Activated CD8-positive, alpha-beta memory T cell treated with anti-CD3 and anti-CD28 coated beads for 1 hour (primary cell): ENCODE data around the gene DISP3.

Source experiments
- DNase-seq, 2 donors: peaks; one replicate each; pipeline ENCODE4 v3.0.0-alpha.2; 2020; ENCODE audit warnings: low read depth in 1 of 2; ENCODE audit errors: extremely low read depth in 1 of 2

Gene DISP3

DNA sequence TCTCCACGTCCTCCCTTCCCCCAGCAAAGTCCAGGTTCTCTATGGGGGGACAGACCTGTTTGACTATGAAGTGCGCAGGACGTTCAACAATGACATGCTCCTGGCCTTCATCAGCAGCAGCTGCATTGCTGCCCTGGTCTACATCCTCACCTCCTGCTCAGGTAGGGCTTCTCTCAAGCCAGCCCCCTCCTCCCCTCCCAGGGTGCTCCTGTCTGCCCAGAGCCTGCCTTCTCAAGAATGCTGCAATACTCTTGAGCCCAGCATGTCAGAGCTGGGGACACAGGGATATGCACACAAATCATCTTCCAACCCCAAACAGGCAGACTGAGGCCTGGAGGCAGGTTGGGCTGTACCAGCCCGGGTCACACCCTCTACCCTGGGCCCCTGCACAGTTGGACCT is 35.4 kb downstream of the DISP3 start:
- no peak for DNase-seq

- no peak for DNase-seq
Measured at GRCh38 chr1:11515368-11516300, 36.7 kb downstream of the DISP3 start.

GRCh38 chr1:11516961-11517635 is 38.1 kb downstream of the DISP3 start:
- no peak for DNase-seq

DNA sequence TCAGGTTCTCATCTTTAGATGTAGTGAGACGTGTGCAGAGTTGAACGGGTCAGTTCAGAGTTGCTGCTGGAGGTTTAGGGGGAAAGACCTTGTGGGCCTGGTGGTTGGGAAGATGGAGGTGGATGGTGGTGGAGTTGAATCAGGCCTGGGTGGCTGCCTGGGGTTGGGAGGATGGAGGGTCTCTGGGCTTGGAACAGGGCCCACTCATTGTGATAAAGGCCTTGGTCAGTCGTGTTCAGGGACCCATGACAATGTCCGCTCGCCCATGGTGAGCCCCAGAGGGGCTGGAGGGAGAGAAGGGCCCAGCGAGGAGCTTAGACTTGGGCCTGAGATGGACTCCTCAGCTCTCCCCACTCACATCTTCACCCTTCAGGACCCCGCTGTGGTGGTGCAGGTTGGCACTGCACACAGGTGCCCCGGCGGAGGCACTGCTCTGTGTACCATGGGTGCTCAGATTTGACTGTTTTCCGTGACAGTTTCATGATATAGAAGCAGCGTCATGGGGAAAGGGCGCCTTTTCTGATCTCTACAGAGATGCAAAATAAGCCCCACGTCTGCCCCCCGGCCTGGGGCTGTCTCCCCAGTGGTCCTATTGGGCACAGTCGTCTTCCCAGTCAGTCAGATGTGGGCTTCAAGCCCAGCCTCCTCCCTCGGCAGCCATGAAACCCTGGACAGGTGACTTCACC is 39.2 kb downstream of the DISP3 start:
- no peak for DNase-seq

GRCh38 chr1:11518791-11519628 is 40.1 kb downstream of the DISP3 start:
- no peak for DNase-seq

GRCh38 chr1:11519629-11520031 is 40.7 kb downstream of the DISP3 start:
- DNase-seq = no peak

- DNase-seq = no peak
Measured at GRCh38 chr1:11520531-11521233, 41.7 kb downstream of the DISP3 start.

GRCh38 chr1:11521582-11522399 is 42.8 kb downstream of the DISP3 start:
- no peak for DNase-seq

DNA sequence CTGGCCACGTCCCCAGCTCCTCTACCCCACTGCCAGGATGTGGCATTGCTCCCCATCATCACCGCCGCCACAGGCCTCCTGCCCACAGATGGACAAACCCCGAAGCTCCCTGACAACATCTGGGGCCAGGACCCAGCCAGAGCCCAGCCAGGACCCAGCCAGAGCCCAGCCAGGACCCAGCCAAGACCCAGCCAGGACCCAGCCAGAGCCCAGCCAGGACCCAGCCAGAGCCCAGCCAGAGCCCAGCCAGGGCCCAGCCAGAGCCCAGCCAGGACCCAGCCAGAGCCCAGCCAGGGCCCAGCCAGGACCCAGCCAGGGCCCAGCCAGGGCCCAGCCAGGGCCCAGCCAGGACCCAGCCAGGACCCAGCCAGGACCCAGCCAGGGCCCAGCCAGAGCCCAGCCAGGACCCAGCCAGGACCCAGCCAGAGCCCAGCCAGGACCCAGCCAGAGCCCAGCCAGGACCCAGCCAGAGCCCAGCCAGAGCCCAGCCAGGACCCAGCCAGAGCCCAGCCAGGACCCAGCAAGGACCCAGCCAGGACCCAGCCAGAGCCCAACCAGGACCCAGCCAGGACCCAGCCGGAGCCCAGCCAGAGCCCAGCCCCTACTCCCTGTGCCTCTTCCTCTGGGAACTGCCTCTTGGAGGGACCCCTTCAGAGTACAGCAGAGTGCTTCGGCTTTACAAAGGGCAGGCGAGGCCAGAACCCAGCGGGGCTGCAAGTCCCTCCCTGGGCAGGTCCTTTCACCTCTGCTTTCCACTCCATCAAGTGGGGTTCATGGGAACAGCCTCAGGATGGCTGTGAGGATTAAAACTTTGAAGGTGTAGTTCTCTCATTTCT is 43.7 kb downstream of the DISP3 start:
- no peak for DNase-seq

DNA sequence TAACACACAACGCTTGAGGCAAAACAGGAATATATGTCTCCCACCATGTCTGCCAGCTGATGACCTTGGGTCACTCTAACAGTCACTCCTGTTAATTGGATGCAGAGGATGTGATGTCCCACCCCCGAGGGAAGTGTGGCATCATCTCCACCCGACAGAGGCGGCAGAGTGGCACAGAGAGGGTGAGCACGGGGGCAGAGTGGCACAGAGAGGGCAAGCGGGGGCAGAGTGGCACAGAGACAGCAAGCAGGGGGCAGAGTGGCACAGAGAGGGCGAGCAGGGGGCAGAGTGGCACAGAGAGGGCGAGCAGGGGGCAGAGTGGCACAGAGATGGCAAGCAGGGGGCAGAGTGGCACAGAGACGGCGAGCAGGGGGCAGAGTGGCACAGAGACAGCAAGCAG is 44.3 kb downstream of the DISP3 start:
- DNase-seq = no peak

DNA sequence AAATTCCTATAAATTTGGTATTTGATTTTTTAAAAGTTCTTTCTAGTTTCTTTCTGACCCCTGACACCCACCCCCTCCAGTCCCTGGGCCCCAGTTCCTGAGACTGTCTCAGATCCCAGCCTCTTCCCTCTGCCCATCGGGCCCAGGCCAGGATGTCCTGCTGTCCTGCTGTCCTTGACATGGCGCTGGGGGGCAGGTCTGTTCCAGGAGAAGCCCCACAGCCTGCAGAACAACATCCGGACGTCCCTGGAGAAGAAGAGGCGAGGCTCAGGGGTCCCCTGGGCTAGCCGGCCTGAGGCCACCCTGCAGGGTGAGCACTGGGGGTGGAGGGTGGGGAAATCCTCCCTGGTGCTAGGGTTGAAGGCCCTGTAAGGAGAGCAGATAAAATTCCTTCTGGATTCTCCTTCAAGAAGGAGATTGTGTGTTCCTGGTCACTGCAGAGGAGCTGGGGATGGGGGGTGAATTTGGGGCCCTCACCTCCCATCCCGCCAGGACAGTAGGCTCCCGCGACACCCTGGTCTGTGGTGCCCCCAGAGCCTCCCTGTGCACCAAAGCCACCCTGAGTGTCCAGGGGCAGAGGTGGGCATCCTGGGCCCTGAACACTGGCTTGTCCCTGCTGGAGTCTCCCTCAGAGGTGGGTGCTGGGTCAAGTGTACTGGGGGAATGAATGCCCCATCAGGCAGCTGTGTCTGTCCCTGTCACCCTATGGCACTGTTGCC is 45.0 kb downstream of the DISP3 start:
- DNase-seq = no peak

GRCh38 chr1:11524465-11525150 is 45.7 kb downstream of the DISP3 start:
- no peak for DNase-seq

GRCh38 chr1:11525151-11525505 is 46.2 kb downstream of the DISP3 start:
- no peak for DNase-seq

DNA sequence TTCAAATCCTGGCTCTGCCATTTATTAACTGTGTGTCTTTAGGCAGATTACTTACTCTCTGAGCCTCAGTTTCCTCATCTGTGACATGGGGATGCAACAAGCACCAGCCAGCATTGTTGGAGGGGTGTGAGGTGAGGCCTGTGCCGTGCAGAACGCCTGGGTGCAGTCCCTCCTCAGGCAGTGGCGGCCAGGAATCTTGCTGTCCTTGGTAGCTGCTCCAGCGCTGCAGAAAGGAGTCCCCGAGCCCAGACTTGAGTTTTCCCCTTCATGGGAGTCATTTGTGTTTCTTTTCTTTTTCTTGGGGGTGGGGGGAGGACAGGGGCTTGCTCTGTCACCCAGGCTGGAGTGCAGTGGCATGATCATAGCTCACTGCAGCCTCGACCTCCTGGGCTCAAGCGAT is 46.6 kb downstream of the DISP3 start:
- DNase-seq = no peak

DNA sequence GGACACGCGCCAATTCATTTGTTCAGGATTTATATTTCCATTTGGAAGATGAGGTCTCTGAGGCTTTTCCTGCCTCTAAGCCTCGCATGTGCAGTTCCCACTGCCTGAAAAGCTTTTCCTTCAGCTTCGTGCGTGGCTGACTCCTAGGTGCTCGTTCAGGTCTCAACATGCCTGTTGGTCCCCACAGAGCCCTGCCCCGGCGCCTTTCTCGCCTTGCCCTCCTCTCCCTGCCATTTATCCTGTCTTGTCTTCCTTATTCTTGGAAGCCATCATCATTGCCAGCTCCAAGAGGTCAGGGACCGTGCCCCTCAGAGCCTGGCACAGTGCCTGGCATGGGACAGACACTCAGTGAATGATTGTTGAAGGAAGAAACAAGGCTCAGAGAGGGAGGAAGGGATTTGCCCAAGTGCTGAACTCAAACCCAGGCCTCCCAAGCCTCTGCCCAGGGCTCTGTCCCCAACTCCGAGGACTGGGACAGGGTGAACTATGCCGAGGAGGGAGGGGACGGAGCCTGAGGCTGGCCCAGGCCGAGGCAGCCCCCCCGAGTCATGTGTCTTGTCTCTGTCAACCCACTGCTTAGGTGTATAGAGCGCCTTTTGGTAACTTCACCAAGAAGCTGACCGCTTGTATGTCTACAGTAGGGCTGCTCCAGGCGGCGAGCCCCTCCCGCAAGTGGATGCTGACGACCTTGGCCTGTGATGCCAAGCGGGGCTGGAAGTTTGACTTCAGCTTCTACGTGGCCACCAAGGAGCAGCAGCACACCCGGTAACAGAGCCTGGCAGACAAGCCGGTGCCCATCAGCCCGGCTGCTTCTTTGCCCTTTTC is 47.3 kb downstream of the DISP3 start:
- DNase-seq = no peak
